Measurements from ENCODE around the gene PLPP3. TPM values are rescaled to one million over a fixed set of nuclear protein-coding genes. Genes with fewer than 3 reads are reported as not detected.

The PLPP3 gene
- polyA plus RNA-seq, 1 donor = 95.5 TPM

Other genes starting within 250 kb of the PLPP3 start
- 36.4 TPM for gene PRKAA2, start 65.8 kb upstream of the PLPP3 start, polyA plus RNA-seq (ENCODE audit: insufficient read length)
- 0.11 TPM for gene FYB2, start 239.8 kb upstream of the PLPP3 start, polyA plus RNA-seq (ENCODE audit: insufficient read length)

Measured in forelimb muscle (tissue), 1 donor.